Keratinocyte (primary cell): ENCODE measurements around the gene MEGF11. TPM values are rescaled to one million over a fixed set of nuclear protein-coding genes. Genes with fewer than 3 reads are reported as not detected.

ENCODE experiments used
- DNase-seq: peaks from one replicate; pipeline ENCODE4 v3.0.0-alpha.2; 2011; ENCODE audit warnings: low read depth, missing footprints, low spot score
- FAIRE-seq: peaks from 2 replicates; lab custom pipeline; 2011; peaks lifted over from hg19 to GRCh38; lab: Jason Lieb, UNC
- H2AFZ ChIP-seq: 2 replicates; pipeline ENCODE4 v1.6.0; 2012; ENCODE audit warnings: low read length, control low read depth, inconsistent platforms; ENCODE audit not compliant: control insufficient read depth
- H3K27ac ChIP-seq: 2 replicates; pipeline ENCODE4 v1.5.1; 2011; ENCODE audit warnings: low read length; ENCODE audit not compliant: control insufficient read depth, insufficient read depth
- H3K27me3 ChIP-seq: 3 replicates; pipeline ENCODE4 v1.6.0; 2011; ENCODE audit warnings: low read length; ENCODE audit not compliant: control insufficient read depth, insufficient read depth; ENCODE audit errors: extremely low read depth
- H3K36me3 ChIP-seq, 2 experiments: 2 replicates in 1 of 2; 3 replicates in 1 of 2; pipeline ENCODE4 v1.5.1; 2011; ENCODE audit warnings: low read length in 2 of 2, mild to moderate bottlenecking in 1 of 2; ENCODE audit not compliant: control insufficient read depth in 2 of 2, insufficient read depth in 2 of 2; ENCODE audit errors: extremely low read depth in 1 of 2
- H3K4me1 ChIP-seq: 3 replicates; pipeline ENCODE4 v1.5.1; 2011; ENCODE audit warnings: low read length; ENCODE audit not compliant: control insufficient read depth, insufficient read depth; ENCODE audit errors: extremely low read depth
- H3K4me2 ChIP-seq: 3 replicates; pipeline ENCODE4 v1.6.0; 2011; ENCODE audit warnings: low read depth, low read length; ENCODE audit not compliant: control insufficient read depth, insufficient read depth; ENCODE audit errors: extremely low read depth
- H3K4me3 ChIP-seq, 3 experiments: fragments of 200-600 bp in 1 of 3; sonication (generic) in 1 of 3; 2 replicates in 2 of 3; 3 replicates in 1 of 3; pipeline ENCODE4 v1.5.1; 2011 to 2016; ENCODE audit warnings: low read length in 3 of 3, mild to moderate bottlenecking in 3 of 3, control low read depth in 2 of 3, inconsistent platforms in 1 of 3, low read depth in 1 of 3, mixed read lengths in 1 of 3, mixed run types in 1 of 3, moderate library complexity in 1 of 3; ENCODE audit not compliant: control insufficient read depth in 2 of 3, insufficient read depth in 2 of 3; ENCODE audit errors: extremely low read depth in 1 of 3
- H3K79me2 ChIP-seq: 2 replicates; pipeline ENCODE4 v1.6.0; 2012; ENCODE audit warnings: low read length; ENCODE audit not compliant: control insufficient read depth, insufficient read depth
- H3K9ac ChIP-seq: 3 replicates; pipeline ENCODE4 v1.6.0; 2011; ENCODE audit warnings: low read length; ENCODE audit not compliant: control insufficient read depth, insufficient read depth; ENCODE audit errors: extremely low read depth
- H3K9me1 ChIP-seq: 3 replicates; pipeline ENCODE4 v1.6.0; 2011; ENCODE audit warnings: low read length; ENCODE audit not compliant: control insufficient read depth, insufficient read depth; ENCODE audit errors: extremely low read depth
- H3K9me3 ChIP-seq: 2 replicates; pipeline ENCODE4 v1.5.1; 2012; ENCODE audit warnings: low read depth, low read length; ENCODE audit not compliant: control insufficient read depth
- H4K20me1 ChIP-seq: 3 replicates; pipeline ENCODE4 v1.6.0; 2011; ENCODE audit warnings: low read length; ENCODE audit not compliant: control insufficient read depth, insufficient read depth; ENCODE audit errors: extremely low read depth
- CTCF ChIP-seq, 3 experiments: IDR thresholded peaks in 1 of 3; conservative IDR thresholded peaks in 1 of 3; optimal IDR thresholded peaks in 1 of 3; 2 replicates in 2 of 3; 3 replicates in 1 of 3; pipeline versions ENCODE3 to v1.5.1; 2011; ENCODE audit warnings: low read length in 3 of 3, mild to moderate bottlenecking in 3 of 3, moderate library complexity in 2 of 3, control low read depth in 1 of 3, inconsistent platforms in 1 of 3; ENCODE audit not compliant: insufficient read depth in 2 of 3; ENCODE audit errors: extremely low read depth in 1 of 3
- EZH2 ChIP-seq: IDR thresholded peaks from one replicate; pipeline ENCODE4 v1.6.1; 2012; ENCODE audit warnings: inconsistent platforms, mild to moderate bottlenecking, low read length, moderate library complexity
- dilution Hi-C: fragments of 300-500 bp; cut with MboI; formaldehyde crosslinking; loops from one replicate; pipeline ENCODE4 v1.7.0; 2020; ENCODE audit warnings: low sequenced_read_pairs; ENCODE audit not compliant: extremely low pct_ligation_motif_present
- polyA plus RNA-seq, 5 experiments: library from polyadenylated mRNA; depleted of rRNA in 3 of 5; stranded (reverse) in 3 of 5; stranded (forward) in 1 of 5; unstranded in 1 of 5; fragments of >200 nt; gene quantifications; 1 replicate in 1 of 5; 2 replicates in 3 of 5; 3 replicates in 1 of 5; pipeline versions ENCODE4 v1.2.1 to v1.2.3, GENCODE V29; 2011 to 2012; ENCODE audit warnings: missing spikeins in 2 of 5, low read depth in 1 of 5, low replicate concordance in 1 of 5

Gene MEGF11
- polyA plus RNA-seq, 1 donor (not counting 4 experiments of a cell fraction or from before 2014, with no cell fraction given), result not detected

GRCh38 chr15:65986416-65986815 is 267.1 kb downstream of the MEGF11 start:
- peaks cover 4% of the 10 kb centered on the region for H3K4me1 ChIP-seq
- FAIRE-seq, result no peak
- no peak overlapping the region for H3K4me3 ChIP-seq
- TF ChIP-seq CTCF (optimal IDR thresholded peaks at IDR 0.05 in 1 of 3, IDR thresholded peaks at IDR 0.05 in 1 of 3, conservative IDR thresholded peaks at IDR 0.05 in 1 of 3; ENCODE audit: extremely low read depth in 1 of 3, insufficient read depth in 2 of 3, low read length in 3 of 3), result no peak
- no peak for TF ChIP-seq EZH2
- H3K79me2 ChIP-seq, result no peaks in the 10 kb centered on the region
- no peak overlapping the region for H3K9ac ChIP-seq
- no peaks in the 10 kb centered on the region for H4K20me1 ChIP-seq
- H3K9me3 ChIP-seq, result no peaks in the 10 kb centered on the region
- DNase-seq, result no peak
- peaks cover 31% of the 10 kb centered on the region for H3K27me3 ChIP-seq
- dilution Hi-C loops, result no loop called here
- H3K9me1 ChIP-seq, result no peaks in the 10 kb centered on the region
- H3K4me2 ChIP-seq, result no peak overlapping the region
- H3K36me3 ChIP-seq, result no peaks in the 10 kb centered on the region
- no peak overlapping the region for H3K27ac ChIP-seq
- H2AFZ ChIP-seq, result no peak overlapping the region

GRCh38 chr15:65985387-65985786 is 268.2 kb downstream of the MEGF11 start:
- Histone ChIP-seq H3K36me3 (no peaks in the 10 kb centered on the region), H3K27ac (no peak overlapping the region), H3K4me2 (no peak overlapping the region), H3K27me3 (peaks cover 29% of the 10 kb centered on the region), H3K79me2 (no peaks in the 10 kb centered on the region), H4K20me1 (no peaks in the 10 kb centered on the region), H3K9me3 (no peaks in the 10 kb centered on the region), H3K9me1 (no peaks in the 10 kb centered on the region), H3K4me1 (peaks cover 7% of the 10 kb centered on the region), H3K4me3 (no peak overlapping the region), H2AFZ (no peak overlapping the region), H3K9ac (no peak overlapping the region)
- DNase-seq, result no peak
- dilution Hi-C loops, result no loop called here
- no peak for TF ChIP-seq CTCF (optimal IDR thresholded peaks at IDR 0.05 in 1 of 3, IDR thresholded peaks at IDR 0.05 in 1 of 3, conservative IDR thresholded peaks at IDR 0.05 in 1 of 3; ENCODE audit: extremely low read depth in 1 of 3, insufficient read depth in 2 of 3, low read length in 3 of 3)
- no peak for TF ChIP-seq EZH2
- no peak for FAIRE-seq
